Ascending aorta (tissue), 2 donors: ENCODE results near the gene MKLN1. TPM values are rescaled to one million over a fixed set of nuclear protein-coding genes. Genes with fewer than 3 reads are reported as not detected.

ENCODE experiments used
- DNase-seq, 2 donors: peaks; one replicate each; pipeline ENCODE4 v3.0.0-alpha.2; 2019; ENCODE audit warnings: low spot score in 2 of 2
- H3K27ac ChIP-seq, 2 donors: fragments of 200-600 bp; sonication (generic); one replicate each; pipeline ENCODE4 v1.5.1; 2016 to 2017; ENCODE audit warnings: mild to moderate bottlenecking in 1 of 2
- H3K27me3 ChIP-seq: fragments of 200-600 bp; sonication (generic); one replicate; pipeline ENCODE4 v1.5.1; 2017
- H3K36me3 ChIP-seq, 2 donors: fragments of 200-600 bp; sonication (generic); one replicate each; pipeline ENCODE4 v1.5.1; 2016
- H3K4me1 ChIP-seq, 2 donors: fragments of 200-600 bp; sonication (generic); one replicate each; pipeline ENCODE4 v1.5.1; 2016 to 2017; ENCODE audit warnings: mild to moderate bottlenecking in 1 of 2
- H3K4me3 ChIP-seq, 2 donors: fragments of 200-600 bp; sonication (generic); one replicate each; pipeline ENCODE4 v1.5.1; 2016 to 2017; ENCODE audit warnings: mild to moderate bottlenecking in 1 of 2
- H3K9me3 ChIP-seq, 2 donors: fragments of 200-600 bp; sonication (generic); one replicate each; pipeline ENCODE4 v1.5.1; 2016
- CTCF ChIP-seq, 3 experiments: fragments of 200-600 bp in 2 of 3; fragments of 450-650 bp in 1 of 3; sonication (generic) in 2 of 3; IDR thresholded peaks; one replicate each; pipeline ENCODE4 v1.5.1; 2016 to 2019; ENCODE audit warnings: antibody characterized with exemption in 3 of 3, mild to moderate bottlenecking in 1 of 3, moderate library complexity in 1 of 3
- intact Hi-C: fragments of 100-400 bp; cut with DNase I; formaldehyde crosslinking; loops from one replicate; pipeline ENCODE4 v1.15.1; 2023
- total RNA-seq: library from RNA; depleted of rRNA; stranded (reverse); fragments of >200 nt; gene quantifications from one replicate; pipeline ENCODE4 v1.1.0, GENCODE V29; 2016

MKLN1 gene
- total RNA-seq, 1 donor from 2014 or later: 18.0 TPM

- intact Hi-C loops: no loop called here
- H3K36me3 ChIP-seq: peaks cover 0 to 18% of the 10 kb centered on the region in 2 donors
- no peak for DNase-seq
- H3K9me3 ChIP-seq: peaks cover 0 to 9% of the 10 kb centered on the region in 2 donors
- no peak overlapping the region for H3K4me3 ChIP-seq
- H3K27me3 ChIP-seq: no peaks in the 10 kb centered on the region
- H3K27ac ChIP-seq: no peak overlapping the region
- peaks cover 7 to 14% of the 10 kb centered on the region in 2 donors for H3K4me1 ChIP-seq
- TF ChIP-seq CTCF (IDR thresholded peaks at IDR 0.05): no peak
Observed at GRCh38 chr7:131404226-131404911, 76.7 kb downstream of the MKLN1 start.

GRCh38 chr7:131409129-131409766 is 81.6 kb downstream of the MKLN1 start:
- no peak for TF ChIP-seq CTCF (IDR thresholded peaks at IDR 0.05)

DNA sequence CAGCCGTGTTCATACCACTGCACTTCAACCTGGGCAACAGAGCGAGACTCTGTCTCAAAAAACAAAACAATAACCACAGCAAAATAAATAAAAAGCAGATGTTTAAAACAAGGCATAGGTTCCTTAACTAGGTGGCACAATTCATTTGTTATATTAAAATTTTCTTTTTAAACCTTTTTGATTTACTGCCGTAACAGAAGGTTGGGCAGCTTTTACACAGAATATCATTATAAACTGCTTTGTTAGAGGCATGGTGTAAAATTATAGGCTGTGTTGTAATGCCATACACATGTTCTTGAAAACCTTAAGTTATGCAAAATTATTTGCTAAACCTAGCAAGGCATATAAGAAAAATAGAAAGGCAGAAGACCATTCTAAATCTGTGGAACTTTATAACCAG is 84.4 kb downstream of the MKLN1 start:
- no peak for TF ChIP-seq CTCF (IDR thresholded peaks at IDR 0.05)
- DNase-seq: no peak
- Histone ChIP-seq H3K27me3 (no peaks in the 10 kb centered on the region), H3K36me3 (peaks cover 19 to 21% of the 10 kb centered on the region in 2 donors), H3K27ac (no peak overlapping the region), H3K4me1 (no peaks in the 10 kb centered on the region), H3K9me3 (no peaks in the 10 kb centered on the region), H3K4me3 (no peak overlapping the region)
- intact Hi-C loops: no loop called here

More at GRCh38 chr7:131409129-131409766, 81.6 kb downstream of the MKLN1 start:
- Histone ChIP-seq H3K9me3 (no peaks in the 10 kb centered on the region), H3K4me1 (no peaks in the 10 kb centered on the region), H3K4me3 (no peak overlapping the region), H3K36me3 (peaks cover 15 to 17% of the 10 kb centered on the region in 2 donors), H3K27ac (no peak overlapping the region), H3K27me3 (no peaks in the 10 kb centered on the region)
- DNase-seq: no peak
- intact Hi-C loops: no loop called here

DNA sequence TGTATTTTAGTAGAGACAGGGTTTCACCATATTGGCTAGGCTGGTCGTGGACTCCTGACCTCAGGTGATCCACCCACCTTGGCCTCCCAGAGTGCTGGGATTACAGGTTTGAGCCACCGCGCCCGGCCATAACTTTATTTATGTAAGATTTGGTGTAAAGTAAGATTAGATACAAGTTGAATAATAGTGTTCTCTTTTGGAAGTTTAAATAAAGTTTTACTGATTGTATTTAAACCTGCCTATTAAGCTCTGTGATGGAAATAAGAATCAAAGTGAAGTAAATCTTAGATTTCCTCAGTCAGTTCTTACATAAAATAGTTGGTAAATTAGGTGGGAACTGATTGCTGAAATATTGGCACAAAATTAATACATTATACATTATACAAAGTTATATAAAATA is 86.0 kb downstream of the MKLN1 start:
- Histone ChIP-seq H3K36me3 (peaks cover 21% of the 10 kb centered on the region in 2 donors), H3K27me3 (no peaks in the 10 kb centered on the region), H3K4me3 (no peak overlapping the region), H3K27ac (no peak overlapping the region), H3K9me3 (no peaks in the 10 kb centered on the region), H3K4me1 (no peaks in the 10 kb centered on the region)
- no peak for DNase-seq
- no peak for TF ChIP-seq CTCF (IDR thresholded peaks at IDR 0.05)
- intact Hi-C loops: no loop called here

DNA sequence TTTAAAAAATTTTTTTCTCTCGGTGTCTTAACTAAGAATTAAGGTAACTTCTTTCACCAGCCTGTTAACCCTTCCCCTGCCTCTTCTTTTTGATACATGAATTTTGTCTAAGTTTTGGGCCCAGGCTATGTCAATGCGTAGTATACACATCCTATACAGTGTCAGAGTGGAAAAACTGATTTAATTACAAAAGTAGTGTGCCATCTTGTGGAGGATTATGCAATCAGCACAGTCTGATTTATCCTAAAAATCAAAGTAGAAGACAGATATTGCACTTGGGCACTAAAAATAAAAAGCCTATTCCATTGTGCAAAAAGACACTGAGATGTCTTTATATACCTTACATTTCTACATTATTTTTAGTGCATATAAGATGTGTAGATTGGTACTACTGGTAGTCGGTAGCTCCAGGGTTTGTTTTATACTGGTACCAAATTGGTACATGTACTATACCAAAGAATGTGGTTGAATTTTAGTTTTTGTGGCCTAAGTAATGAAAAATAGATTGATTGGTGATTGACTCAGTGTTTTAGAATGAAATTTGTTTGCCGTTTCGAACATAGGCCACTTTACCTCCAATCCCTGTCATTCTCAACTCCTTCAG is 96.6 kb downstream of the MKLN1 start:
- no peak overlapping the region for H3K27ac ChIP-seq
- peaks cover 0 to 3% of the 10 kb centered on the region in 2 donors for H3K36me3 ChIP-seq
- no peak for DNase-seq
- no peaks in the 10 kb centered on the region for H3K27me3 ChIP-seq
- H3K9me3 ChIP-seq: no peaks in the 10 kb centered on the region
- intact Hi-C loops: loop anchor here (5.0 to 10.0 kb wide), 3 partner anchors 312 to 530 kb away; no protein-coding TSS in a partner anchor
- H3K4me1 ChIP-seq: peaks cover 0 to 3% of the 10 kb centered on the region in 2 donors
- TF ChIP-seq CTCF (IDR thresholded peaks at IDR 0.05): peak; percentile 40 to 59 (median 43)
- H3K4me3 ChIP-seq: no peak overlapping the region
